NB4 (cell line): ENCODE measurements around the gene FAHD1.

Source experiments
- DNase-seq: peaks from one replicate; pipeline ENCODE4 v3.0.0; 2010; ENCODE audit warnings: low read depth
- H3K4me3 ChIP-seq: one replicate; pipeline ENCODE4 v1.5.1; 2011; ENCODE audit warnings: mild to moderate bottlenecking, low read depth, low read length, moderate library complexity
- MYC ChIP-seq: IDR thresholded peaks from 2 replicates; pipeline ENCODE4 v1.6.1; 2011; ENCODE audit warnings: low read depth, low read length
- POLR2A ChIP-seq: IDR thresholded peaks from 2 replicates; pipeline ENCODE4 v1.6.1; 2011; ENCODE audit warnings: mild to moderate bottlenecking; ENCODE audit not compliant: insufficient read length; ENCODE audit errors: extremely low read depth
- TF ChIP-seq, protein P1 (sequence below): IDR thresholded peaks from one replicate; pipeline ENCODE4 v1.5.1; 2012; ENCODE audit warnings: low read depth, low read length
- TF ChIP-seq, protein P2 (sequence below): IDR thresholded peaks from 2 replicates; pipeline ENCODE4 v1.6.1; 2011; ENCODE audit warnings: low read depth, low read length

The FAHD1 gene

GRCh38 chr16:1830213-1830612, 3.2 kb downstream of the FAHD1 start:
- TF ChIP-seq, protein P1, sequence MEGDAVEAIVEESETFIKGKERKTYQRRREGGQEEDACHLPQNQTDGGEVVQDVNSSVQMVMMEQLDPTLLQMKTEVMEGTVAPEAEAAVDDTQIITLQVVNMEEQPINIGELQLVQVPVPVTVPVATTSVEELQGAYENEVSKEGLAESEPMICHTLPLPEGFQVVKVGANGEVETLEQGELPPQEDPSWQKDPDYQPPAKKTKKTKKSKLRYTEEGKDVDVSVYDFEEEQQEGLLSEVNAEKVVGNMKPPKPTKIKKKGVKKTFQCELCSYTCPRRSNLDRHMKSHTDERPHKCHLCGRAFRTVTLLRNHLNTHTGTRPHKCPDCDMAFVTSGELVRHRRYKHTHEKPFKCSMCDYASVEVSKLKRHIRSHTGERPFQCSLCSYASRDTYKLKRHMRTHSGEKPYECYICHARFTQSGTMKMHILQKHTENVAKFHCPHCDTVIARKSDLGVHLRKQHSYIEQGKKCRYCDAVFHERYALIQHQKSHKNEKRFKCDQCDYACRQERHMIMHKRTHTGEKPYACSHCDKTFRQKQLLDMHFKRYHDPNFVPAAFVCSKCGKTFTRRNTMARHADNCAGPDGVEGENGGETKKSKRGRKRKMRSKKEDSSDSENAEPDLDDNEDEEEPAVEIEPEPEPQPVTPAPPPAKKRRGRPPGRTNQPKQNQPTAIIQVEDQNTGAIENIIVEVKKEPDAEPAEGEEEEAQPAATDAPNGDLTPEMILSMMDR, result no peak
- TF ChIP-seq MYC (no peak), POLR2A (no peak)
- TF ChIP-seq, protein P2, sequence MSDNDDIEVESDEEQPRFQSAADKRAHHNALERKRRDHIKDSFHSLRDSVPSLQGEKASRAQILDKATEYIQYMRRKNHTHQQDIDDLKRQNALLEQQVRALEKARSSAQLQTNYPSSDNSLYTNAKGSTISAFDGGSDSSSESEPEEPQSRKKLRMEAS, result no peak
- no peak overlapping the region for H3K4me3 ChIP-seq
- DNase-seq, result no peak

GRCh38 chr16:1831186-1832075, 4.4 kb downstream of the FAHD1 start:
- DNase-seq, result no peak

DNA sequence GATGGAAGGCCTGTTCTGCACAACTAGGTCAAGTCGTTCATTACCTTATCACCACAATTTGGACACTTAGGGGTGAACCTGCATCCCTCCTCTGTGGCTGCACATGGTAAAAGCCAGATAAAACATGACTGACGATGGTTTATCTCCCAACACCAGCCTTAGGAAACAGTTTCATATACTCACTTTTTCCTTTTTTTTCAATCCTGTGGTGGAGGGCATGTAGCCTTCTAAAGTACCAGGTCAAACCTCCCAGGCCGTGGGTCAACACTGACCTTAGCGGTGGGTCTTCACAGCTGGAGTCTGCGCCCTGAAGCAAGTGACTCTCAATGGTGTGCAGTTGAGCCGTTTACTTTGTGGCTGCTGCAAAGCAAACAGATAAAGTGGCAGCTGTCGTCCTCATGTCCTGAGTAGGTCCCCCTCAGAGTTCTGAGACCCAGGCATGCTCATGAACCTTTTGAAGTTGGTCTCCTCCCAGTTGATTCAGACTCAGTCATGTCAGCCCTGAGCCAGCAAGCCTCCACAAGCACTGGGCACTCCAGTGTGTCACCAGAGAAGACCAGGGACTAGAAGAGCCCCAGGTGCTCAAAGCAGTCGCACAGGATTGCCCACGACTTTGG, 5.9 kb downstream of the FAHD1 start:
- TF ChIP-seq MYC, result no peak
- no peak for TF ChIP-seq POLR2A
- TF ChIP-seq, protein P2, result no peak
- TF ChIP-seq, protein P1, result no peak
- no peak for DNase-seq
- no peak overlapping the region for H3K4me3 ChIP-seq

More at GRCh38 chr16:1831186-1832075, 4.4 kb downstream of the FAHD1 start:
- TF ChIP-seq POLR2A, result no peak
- TF ChIP-seq, protein P1, result no peak
- no peak for TF ChIP-seq MYC
- TF ChIP-seq, protein P2, result no peak
- no peak overlapping the region for H3K4me3 ChIP-seq

DNA sequence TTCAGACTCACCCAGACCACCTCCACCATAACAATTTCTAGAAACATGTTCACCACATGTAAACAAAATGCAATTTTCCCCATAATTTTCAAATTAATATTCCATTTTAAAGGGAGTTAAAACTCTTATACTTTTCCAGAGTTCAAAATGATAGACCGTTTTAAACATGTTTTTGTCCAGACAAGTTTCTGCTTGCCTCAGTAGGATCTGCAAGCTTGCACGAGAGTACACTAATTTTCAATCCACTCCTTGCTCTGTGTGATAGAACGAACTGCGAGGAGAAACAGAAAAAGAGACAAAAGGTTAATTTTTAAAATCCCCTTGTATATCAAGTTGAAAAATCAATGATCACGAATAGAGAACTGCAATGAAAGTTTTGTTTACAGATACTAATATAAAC, 7.1 kb downstream of the FAHD1 start:
- TF ChIP-seq, protein P2, result no peak
- TF ChIP-seq MYC, result no peak
- TF ChIP-seq, protein P1, result no peak
- no peak for TF ChIP-seq POLR2A
- DNase-seq, result no peak
- no peak overlapping the region for H3K4me3 ChIP-seq

DNA sequence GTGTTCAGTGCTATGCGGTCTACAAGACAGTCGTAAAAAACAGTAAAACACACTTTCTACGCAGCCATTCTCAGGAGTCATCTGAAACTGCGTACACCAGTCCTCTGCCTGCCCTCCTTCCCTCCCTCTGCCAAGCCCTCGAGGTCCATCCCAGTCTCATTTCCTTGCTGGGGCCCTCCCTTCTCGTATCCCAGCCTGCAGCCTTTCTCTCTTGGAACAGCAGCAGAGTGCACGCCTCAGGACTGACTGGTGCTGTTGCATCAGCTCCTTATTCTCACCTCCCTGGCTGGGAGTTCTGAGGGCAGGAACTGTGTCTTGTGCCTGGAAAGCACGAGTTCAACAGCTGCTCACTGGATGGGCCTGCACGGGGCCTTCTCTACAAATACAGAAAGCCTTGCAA, 12.5 kb downstream of the FAHD1 start:
- no peak for TF ChIP-seq POLR2A
- TF ChIP-seq, protein P2, result no peak
- TF ChIP-seq MYC, result no peak
- TF ChIP-seq, protein P1, result no peak
- DNase-seq, result peak; percentile 49
- no peak overlapping the region for H3K4me3 ChIP-seq
